Sigmoid colon (tissue), 7 donors: Measurements from ENCODE around the gene SLIT1. TPM values are rescaled to one million over a fixed set of nuclear protein-coding genes. Genes with fewer than 3 reads are reported as not detected.

ENCODE experiments used
- DNase-seq: peaks from one replicate; pipeline ENCODE4 v3.0.0-alpha.2; 2019
- H3K27ac ChIP-seq, 4 donors: fragments of 200-600 bp; sonication (generic); one replicate each; pipeline ENCODE4 v1.5.1; 2016 to 2019; ENCODE audit warnings: mild to moderate bottlenecking in 1 of 4
- H3K27me3 ChIP-seq, 3 donors: fragments of 200-600 bp; sonication (generic); one replicate each; pipeline ENCODE4 v1.5.1; 2019; ENCODE audit warnings: mild to moderate bottlenecking in 1 of 3
- H3K36me3 ChIP-seq, 4 donors: fragments of 200-600 bp; sonication (generic); one replicate each; pipeline ENCODE4 v1.5.1; 2016 to 2019
- H3K4me1 ChIP-seq, 4 donors: fragments of 200-600 bp; sonication (generic); one replicate each; pipeline ENCODE4 v1.5.1; 2017 to 2019
- H3K4me3 ChIP-seq, 4 donors: fragments of 200-600 bp; sonication (generic); one replicate each; pipeline ENCODE4 v1.5.1; 2017 to 2019; ENCODE audit warnings: mild to moderate bottlenecking in 2 of 4, moderate library complexity in 1 of 4
- H3K9me3 ChIP-seq, 4 donors: fragments of 200-600 bp in 3 of 4; sonication (generic) in 3 of 4; one replicate each; pipeline versions ENCODE4 v1.5.1 to v1.6.1; 2013 to 2019
- CTCF ChIP-seq, 4 experiments: fragments of 450-650 bp in 3 of 4; fragments of 200-600 bp in 1 of 4; IDR thresholded peaks; one replicate each; pipeline ENCODE4 v1.5.1; 2016 to 2019; ENCODE audit warnings: antibody characterized with exemption in 4 of 4, mild to moderate bottlenecking in 3 of 4, moderate library complexity in 2 of 4
- EP300 ChIP-seq, 4 donors: sonication (generic); formaldehyde crosslinking; IDR thresholded peaks; one replicate each; pipeline ENCODE4 v1.6.1; 2017; ENCODE audit warnings: antibody characterized with exemption in 4 of 4
- POLR2A ChIP-seq, 2 donors: fragments of 450-650 bp; IDR thresholded peaks; one replicate each; pipeline ENCODE4 v1.6.1; 2016; ENCODE audit warnings: antibody characterized with exemption in 2 of 2, mild to moderate bottlenecking in 2 of 2, moderate library complexity in 2 of 2
- POLR2AphosphoS5 ChIP-seq, 4 donors: sonication (generic); formaldehyde crosslinking; IDR thresholded peaks; one replicate each; pipeline ENCODE4 v1.6.1; 2017; ENCODE audit warnings: antibody characterized with exemption in 4 of 4
- WGBS, 2 donors: extraction: QIAGEN DNeasy Blood & Tissue Kit; methylation state at CpG; one replicate each; pipeline ENCODE4 v1.1.7; 2013; 5-methylcytosine and 5-hydroxymethylcytosine counted together
- intact Hi-C: fragments of 100-400 bp; cut with DNase I; formaldehyde crosslinking; loops from one replicate; pipeline ENCODE4 v1.15.1; 2023
- polyA plus RNA-seq, 3 donors: library from polyadenylated mRNA; stranded (reverse); fragments of 200-250 nt; gene quantifications; one replicate each; pipeline ENCODE4 v1.2.3, GENCODE V29; 2013
- total RNA-seq, 4 donors: library from RNA; depleted of rRNA; stranded (reverse); fragments of >200 nt; gene quantifications; one replicate each; pipeline ENCODE4 v1.1.0, GENCODE V29; 2016
- donor health status: healthy with polysubstance abuse.
- donor health status: Bipolar disorder and iron deficiency.
- donor health status: healthy.

The SLIT1 gene
- total and polyA plus RNA-seq, 7 donors, result under 0.01 to 1.4 (median 0.58) TPM; not detected in 1

GRCh38 chr10:97229322-97230015 is 43.7 kb upstream of the SLIT1 start:
- H3K27me3 ChIP-seq, result no peaks in the 10 kb centered on the region
- DNase-seq, result no peak
- no peak for TF ChIP-seq POLR2AphosphoS5 (IDR thresholded peaks at IDR 0.05)
- no peak for TF ChIP-seq CTCF (IDR thresholded peaks at IDR 0.05)
- TF ChIP-seq POLR2A (IDR thresholded peaks at IDR 0.05), result no peak
- no peak for TF ChIP-seq EP300 (IDR thresholded peaks at IDR 0.05)
- no peaks in the 10 kb centered on the region for H3K9me3 ChIP-seq
- intact Hi-C loops, result no loop called here
- no peak overlapping the region for H3K4me3 ChIP-seq
- no peaks in the 10 kb centered on the region for H3K4me1 ChIP-seq
- no peak overlapping the region for H3K27ac ChIP-seq
- 95% methylated on average over 1 of the region's 1 CpG for WGBS, 2 donors
- peaks cover 0 to 46% (median 2%) of the 10 kb centered on the region in 4 donors for H3K36me3 ChIP-seq

- H3K27ac ChIP-seq, result no peak overlapping the region
- H3K9me3 ChIP-seq, result no peaks in the 10 kb centered on the region
- 96 to 100% methylated on average over 1 of the region's 1 CpG for WGBS, 2 donors
- H3K36me3 ChIP-seq, result peaks cover 0 to 46% (median 2%) of the 10 kb centered on the region in 4 donors
- no peak overlapping the region for H3K4me3 ChIP-seq
- no peak for DNase-seq
- TF ChIP-seq POLR2AphosphoS5 (IDR thresholded peaks at IDR 0.05), result no peak
- TF ChIP-seq EP300 (IDR thresholded peaks at IDR 0.05), result no peak
- TF ChIP-seq CTCF (IDR thresholded peaks at IDR 0.05), result no peak
- no peak for TF ChIP-seq POLR2A (IDR thresholded peaks at IDR 0.05)
- intact Hi-C loops, result no loop called here
- no peaks in the 10 kb centered on the region for H3K4me1 ChIP-seq
- H3K27me3 ChIP-seq, result no peaks in the 10 kb centered on the region
Observed at GRCh38 chr10:97228775-97229157, 43.0 kb upstream of the SLIT1 start.

GRCh38 chr10:97228130-97228774 is 42.5 kb upstream of the SLIT1 start:
- TF ChIP-seq POLR2A (IDR thresholded peaks at IDR 0.05) (no peak), CTCF (IDR thresholded peaks at IDR 0.05) (no peak), EP300 (IDR thresholded peaks at IDR 0.05) (no peak), POLR2AphosphoS5 (IDR thresholded peaks at IDR 0.05) (no peak)
- Histone ChIP-seq H3K4me3 (no peak overlapping the region), H3K27ac (no peak overlapping the region), H3K27me3 (no peaks in the 10 kb centered on the region), H3K36me3 (peaks cover 0 to 49% (median 2%) of the 10 kb centered on the region in 4 donors), H3K4me1 (no peaks in the 10 kb centered on the region), H3K9me3 (no peaks in the 10 kb centered on the region)
- WGBS, 2 donors, result 60 to 85% methylated on average over 3 of the region's 3 CpGs
- DNase-seq, result no peak
- intact Hi-C loops, result no loop called here

- Histone ChIP-seq H3K4me3 (no peak overlapping the region), H3K4me1 (no peaks in the 10 kb centered on the region), H3K27me3 (no peaks in the 10 kb centered on the region), H3K27ac (no peak overlapping the region), H3K36me3 (peaks cover 0 to 48% (median 2%) of the 10 kb centered on the region in 4 donors), H3K9me3 (no peaks in the 10 kb centered on the region)
- DNase-seq, result no peak
- 89 to 91% methylated on average over 4 of the region's 4 CpGs for WGBS, 2 donors
- intact Hi-C loops, result no loop called here
- TF ChIP-seq POLR2AphosphoS5 (IDR thresholded peaks at IDR 0.05), result no peak
- no peak for TF ChIP-seq POLR2A (IDR thresholded peaks at IDR 0.05)
Observed at GRCh38 chr10:97226398-97226797, 40.6 kb upstream of the SLIT1 start.
